ENCODE measurements around the gene SLC35A2.

DNA sequence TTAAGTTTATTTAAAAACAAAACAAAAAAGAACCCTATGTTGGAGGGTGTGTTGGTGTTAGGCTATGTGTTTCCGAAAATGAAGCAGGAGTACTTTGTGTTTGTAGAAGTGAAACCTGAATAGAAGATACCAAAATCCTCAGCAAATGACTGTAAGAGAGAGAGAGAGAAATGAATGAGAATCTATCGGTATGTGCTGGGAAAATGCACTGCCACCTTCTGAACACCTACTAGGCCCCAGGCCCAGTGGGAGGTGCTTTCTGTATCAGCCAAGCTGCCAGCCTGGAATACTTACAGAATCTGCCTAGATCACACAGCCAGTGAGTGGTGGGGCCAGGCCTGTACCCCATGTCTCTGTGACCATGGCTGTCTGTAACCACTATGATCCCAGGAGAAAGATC, 22.3 kb upstream of the SLC35A2 start:
- no peak for TF ChIP-seq POLR2A (IDR thresholded peaks at IDR 0.05; ENCODE audit: extremely low read depth, insufficient read length)
- TF ChIP-seq, protein P1, sequence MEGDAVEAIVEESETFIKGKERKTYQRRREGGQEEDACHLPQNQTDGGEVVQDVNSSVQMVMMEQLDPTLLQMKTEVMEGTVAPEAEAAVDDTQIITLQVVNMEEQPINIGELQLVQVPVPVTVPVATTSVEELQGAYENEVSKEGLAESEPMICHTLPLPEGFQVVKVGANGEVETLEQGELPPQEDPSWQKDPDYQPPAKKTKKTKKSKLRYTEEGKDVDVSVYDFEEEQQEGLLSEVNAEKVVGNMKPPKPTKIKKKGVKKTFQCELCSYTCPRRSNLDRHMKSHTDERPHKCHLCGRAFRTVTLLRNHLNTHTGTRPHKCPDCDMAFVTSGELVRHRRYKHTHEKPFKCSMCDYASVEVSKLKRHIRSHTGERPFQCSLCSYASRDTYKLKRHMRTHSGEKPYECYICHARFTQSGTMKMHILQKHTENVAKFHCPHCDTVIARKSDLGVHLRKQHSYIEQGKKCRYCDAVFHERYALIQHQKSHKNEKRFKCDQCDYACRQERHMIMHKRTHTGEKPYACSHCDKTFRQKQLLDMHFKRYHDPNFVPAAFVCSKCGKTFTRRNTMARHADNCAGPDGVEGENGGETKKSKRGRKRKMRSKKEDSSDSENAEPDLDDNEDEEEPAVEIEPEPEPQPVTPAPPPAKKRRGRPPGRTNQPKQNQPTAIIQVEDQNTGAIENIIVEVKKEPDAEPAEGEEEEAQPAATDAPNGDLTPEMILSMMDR (IDR thresholded peaks at IDR 0.05; ENCODE audit: low read depth, low read length), result no peak

Data from NB4 (cell line).